CD4-positive, alpha-beta T cell treated with Interferon gamma for 1 hour (primary cell): Measurements from ENCODE around the gene NOS1.
"Not testable (repeated sequence)": the region's sequence is repeated elsewhere in the genome, so short reads cannot be mapped to it uniquely, and the experiment has no call there.

Experiments
- DNase-seq: peaks from one replicate; pipeline ENCODE4 v3.0.0-alpha.2; 2020

The NOS1 gene

DNA sequence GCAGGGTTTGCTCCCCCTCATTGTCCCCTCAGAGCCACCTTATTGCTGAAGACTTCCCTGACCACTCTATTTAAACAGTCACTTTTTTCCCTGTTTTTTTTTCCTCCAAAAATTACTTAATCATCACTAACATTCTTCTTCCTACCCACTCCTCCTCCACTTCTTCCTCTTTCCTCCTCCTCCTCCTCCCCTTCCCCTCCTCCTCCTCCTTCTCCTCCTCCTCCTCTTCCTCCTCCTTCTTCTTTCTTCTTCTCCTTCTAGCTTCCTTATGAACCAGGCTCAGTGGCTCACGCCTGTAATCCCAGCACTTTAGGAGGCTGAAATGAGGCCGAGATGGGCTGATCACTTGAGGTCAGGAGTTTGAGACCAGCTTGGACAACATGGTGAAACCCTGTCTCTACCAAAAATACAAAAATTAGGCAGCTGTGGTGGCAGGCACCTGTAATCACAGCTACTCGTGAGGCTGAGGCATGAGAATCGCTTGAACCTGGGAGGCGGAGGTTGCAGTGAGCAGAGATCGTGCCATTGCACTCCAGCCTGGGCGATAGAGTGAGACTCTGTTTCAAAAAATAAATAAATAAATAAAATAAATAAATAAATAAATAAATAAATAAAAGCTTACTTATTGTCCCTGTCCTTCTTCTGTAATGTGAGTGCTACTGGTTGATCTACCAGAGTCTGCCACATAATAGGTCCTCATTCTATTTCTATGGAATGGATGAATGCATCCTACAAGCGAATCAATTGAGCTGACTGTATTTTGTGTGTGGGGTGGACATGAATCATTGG lies 161.3 kb downstream of the NOS1 start:
- not testable (repeated sequence) for DNase-seq

- not testable (repeated sequence) for DNase-seq
Observed at GRCh38 chr12:117196334-117196733, 165.1 kb downstream of the NOS1 start.

DNA sequence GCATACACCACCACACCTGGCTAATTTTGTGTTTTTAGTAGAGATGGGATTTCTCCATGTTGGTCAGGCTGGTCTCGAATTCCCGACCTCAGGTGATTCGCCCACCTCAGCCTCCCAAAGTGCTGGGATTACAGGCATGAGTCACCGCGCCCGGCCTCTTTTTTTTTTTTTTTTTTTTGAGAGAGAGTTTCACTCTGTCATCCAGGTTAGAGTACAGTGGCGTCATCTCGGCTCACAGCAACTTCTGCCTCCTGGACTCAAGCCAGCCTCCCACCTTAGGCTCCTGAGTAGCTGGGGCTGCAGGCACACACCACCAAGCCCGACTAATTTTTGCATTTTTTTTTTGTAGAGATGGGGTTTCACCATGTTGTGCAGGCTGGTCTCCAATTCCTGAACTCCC lies 166.4 kb downstream of the NOS1 start:
- not testable (repeated sequence) for DNase-seq

GRCh38 chr12:117193903-117194302 lies 167.5 kb downstream of the NOS1 start:
- no peak for DNase-seq

GRCh38 chr12:117192581-117192980 lies 168.8 kb downstream of the NOS1 start:
- not testable (repeated sequence) for DNase-seq

GRCh38 chr12:117192057-117192456 lies 169.4 kb downstream of the NOS1 start:
- no peak for DNase-seq

DNA sequence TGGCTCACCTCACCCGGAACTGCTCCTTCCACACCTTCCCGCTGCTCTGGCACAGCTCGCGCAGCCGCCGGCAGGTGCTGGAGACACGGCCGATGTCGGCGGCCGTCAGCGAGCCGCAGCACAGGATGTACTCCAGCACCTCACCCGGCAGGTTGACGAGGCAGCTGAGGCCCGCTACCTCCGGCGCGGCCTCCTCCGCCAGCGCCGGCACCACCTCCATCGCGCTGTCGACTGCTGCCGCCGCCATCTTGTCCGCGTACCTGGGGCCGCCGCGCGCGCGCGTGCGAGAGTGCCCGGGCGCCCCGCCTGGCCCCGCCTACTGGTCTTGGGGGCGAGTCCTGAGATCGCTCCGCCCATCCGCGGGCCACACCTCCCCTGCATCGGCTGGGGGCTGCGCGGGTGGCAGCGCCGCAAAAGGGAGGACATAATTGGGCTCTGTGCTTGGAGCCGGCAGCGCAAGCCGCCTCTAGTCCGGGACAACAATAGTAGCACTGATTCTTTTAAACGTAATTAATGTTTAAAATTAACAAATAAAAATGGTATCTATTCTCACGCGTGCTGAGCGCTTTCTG lies 171.1 kb downstream of the NOS1 start, which contains the start of gene FBXO21:
Gene FBXO21, minus strand, starts transcription at position 261 of the 572 bp plus-strand sequence. Its CDS starts 14 bp downstream, at position 247.
- peak; percentile 90 for DNase-seq

- DNase-seq, result peak; percentile 20
Observed at GRCh38 chr12:117189725-117190209, 171.7 kb downstream of the NOS1 start.

DNA sequence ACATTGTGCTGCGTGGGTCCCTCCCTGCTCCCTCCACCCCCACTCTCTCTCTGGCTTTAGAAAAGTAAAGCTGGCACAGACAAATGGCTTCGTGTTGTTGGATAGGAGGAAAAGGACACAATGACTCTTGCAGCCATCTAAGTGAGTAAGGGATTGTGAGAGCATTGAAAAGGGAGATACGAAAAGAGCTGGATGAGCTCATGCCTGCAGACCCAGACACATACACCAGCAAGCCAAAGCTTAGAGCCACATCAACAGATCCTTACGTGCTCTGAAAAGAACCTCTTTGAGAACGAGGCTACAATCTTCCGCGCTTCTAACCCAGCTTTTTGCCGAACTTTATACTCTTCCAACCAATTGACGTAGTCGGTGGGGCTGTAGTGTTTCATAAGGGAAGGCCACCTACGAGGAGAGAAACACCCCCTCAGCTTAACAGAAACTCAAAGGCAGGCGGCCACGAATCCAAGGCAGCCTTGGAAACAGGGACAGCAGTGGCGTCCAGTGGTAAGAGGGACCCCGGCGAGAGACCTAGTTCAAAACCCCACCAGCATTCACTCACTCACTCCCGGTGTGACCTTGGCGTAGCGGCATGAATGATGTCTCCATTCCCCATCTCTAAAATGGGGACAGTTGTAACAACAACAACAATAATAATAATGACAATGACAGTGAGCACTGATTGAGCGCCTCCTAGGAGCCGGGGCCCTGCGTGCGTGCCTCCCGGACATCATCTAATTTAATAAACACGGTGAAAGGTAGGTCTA lies 172.3 kb downstream of the NOS1 start:
- no peak for DNase-seq

- no peak for DNase-seq
Observed at GRCh38 chr12:117188121-117188665, 173.2 kb downstream of the NOS1 start.

DNA sequence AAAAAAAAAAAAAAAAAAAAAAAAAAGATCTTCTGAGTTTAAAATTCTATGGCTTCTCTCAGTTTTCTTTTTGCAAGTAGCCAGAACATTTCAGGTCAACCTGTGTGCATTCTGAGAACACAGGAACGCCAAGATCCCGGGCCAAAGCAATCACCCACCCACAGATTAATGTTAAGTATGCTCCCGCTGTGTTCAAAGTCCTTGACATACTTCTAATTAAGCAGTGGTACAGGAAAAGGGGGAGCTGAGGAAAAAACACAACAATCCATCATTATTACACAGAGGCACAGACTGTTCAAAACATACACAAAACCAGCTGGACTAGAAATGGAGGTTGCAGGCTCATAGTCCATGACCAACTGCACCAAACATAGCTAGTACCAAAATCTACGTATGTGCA lies 174.0 kb downstream of the NOS1 start:
- no peak for DNase-seq

DNA sequence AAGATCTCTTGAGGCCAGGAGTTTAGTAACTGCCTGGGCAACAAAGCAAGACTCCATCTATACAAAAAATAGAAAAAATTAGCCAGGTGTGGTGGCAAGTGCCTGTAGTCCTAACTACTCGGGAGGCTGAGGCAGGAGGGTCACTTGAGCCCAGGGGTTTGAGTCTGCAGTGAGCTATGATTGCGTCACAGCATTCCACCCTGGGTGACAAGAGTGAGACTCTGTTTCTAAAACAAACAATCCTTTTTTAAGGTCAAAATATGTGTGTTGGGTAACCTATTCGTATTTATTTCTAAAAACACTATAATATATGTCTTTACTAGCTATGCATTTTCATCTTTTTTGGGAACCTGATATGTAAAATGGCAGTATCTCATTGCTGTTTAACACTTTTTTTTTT lies 178.6 kb downstream of the NOS1 start:
- no peak for DNase-seq

DNA sequence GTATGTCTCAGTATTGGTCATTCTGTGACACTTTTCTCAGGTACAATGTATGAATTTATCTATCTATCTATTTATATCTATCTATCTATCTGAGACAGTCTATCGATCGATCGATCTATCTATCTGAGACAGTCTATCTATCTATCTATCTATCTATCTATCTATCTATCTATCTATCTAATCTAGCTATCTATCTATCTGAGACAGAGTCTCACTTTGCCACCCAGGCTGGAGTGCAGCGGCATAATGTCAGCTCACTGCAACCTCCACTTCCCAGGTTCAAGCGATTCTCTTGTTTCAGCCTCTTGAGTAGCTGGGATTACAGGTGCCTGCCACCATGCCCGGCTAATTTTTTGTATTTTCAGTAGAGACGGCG lies 180.0 kb downstream of the NOS1 start:
- not testable (repeated sequence) for DNase-seq

- DNase-seq, result no peak
Observed at GRCh38 chr12:117180758-117181467, 180.5 kb downstream of the NOS1 start.

- no peak for DNase-seq
Observed at GRCh38 chr12:117178745-117179144, 182.7 kb downstream of the NOS1 start.

GRCh38 chr12:117178301-117178700 lies 183.1 kb downstream of the NOS1 start:
- no peak for DNase-seq

GRCh38 chr12:117172168-117172567 lies 189.3 kb downstream of the NOS1 start:
- DNase-seq, result no peak

- DNase-seq, result no peak
Observed at GRCh38 chr12:117171499-117172162, 189.8 kb downstream of the NOS1 start.

- no peak for DNase-seq
Observed at GRCh38 chr12:117169548-117169947, 191.9 kb downstream of the NOS1 start.

GRCh38 chr12:117168976-117169375 lies 192.4 kb downstream of the NOS1 start:
- DNase-seq, result no peak

DNA sequence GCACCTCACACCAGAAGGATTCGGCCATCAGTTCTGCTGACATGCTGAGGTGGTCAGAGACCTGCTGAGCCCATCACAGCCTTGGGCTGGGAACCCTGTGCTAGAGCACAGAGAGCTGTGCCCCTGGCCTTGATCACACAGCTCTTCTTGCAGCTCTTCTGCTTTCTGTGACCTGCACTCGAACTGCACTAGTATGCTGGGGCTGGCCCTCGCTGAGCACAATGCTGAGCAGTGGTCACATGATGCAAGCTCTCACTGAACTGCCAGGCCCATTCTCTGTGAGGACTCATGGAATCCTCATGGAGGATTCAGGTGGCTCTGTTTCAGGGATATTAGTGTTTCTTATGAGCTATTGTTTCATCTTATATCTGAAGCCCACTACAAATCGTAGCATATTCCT lies 193.7 kb downstream of the NOS1 start:
- no peak for DNase-seq

DNA sequence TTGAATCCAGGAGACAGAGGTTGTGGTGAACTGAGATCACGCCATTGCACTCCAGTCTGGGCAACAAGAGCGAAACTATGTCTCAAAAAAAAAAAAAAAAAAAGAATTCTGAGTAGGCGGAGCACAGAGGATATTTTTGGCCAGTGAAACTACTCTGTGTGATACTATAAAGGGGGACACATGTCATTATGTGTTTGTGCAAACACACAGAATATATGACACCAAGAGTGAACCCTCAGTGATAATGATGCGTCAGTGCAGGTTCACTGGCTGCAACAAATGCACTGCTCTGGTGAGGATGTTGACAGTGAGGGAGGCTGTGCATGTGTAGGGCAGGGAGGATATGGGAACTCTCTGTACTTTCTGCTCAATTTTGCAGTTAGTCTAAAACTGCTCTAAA lies 195.3 kb downstream of the NOS1 start:
- no peak for DNase-seq
